Heart left ventricle (tissue), 13 donors: ENCODE data around the gene CPO.

Experiments used
- CTCF ChIP-seq, 12 donors: fragments of 200-600 bp; sonication (generic) in 4 of 12; IDR thresholded peaks; one replicate each; pipeline versions ENCODE4 v1.5.0 to v1.8.0; 2018 to 2022; ENCODE audit warnings: antibody characterized with exemption in 12 of 12, mild to moderate bottlenecking in 5 of 12
- POLR2A ChIP-seq, 2 donors: fragments of 450-650 bp; IDR thresholded peaks; one replicate each; pipeline ENCODE4 v1.6.1; 2017; ENCODE audit warnings: antibody characterized with exemption in 2 of 2, mild to moderate bottlenecking in 2 of 2, moderate library complexity in 2 of 2
- donor health status: ischemic (EF 13 %, LVEDD 7.1; RV severe dilation, severe dysfunction).
- donor health status: DM: no; HTN: yes; CAD: no.
- donor health status: DM: no; HTN: no; CAD: no.
- donor health status: ischemic (EF 25% LVEDD 6.9; RV normal size, moderate dysfunction).
- donor health status: ischemic (EF 25% LVEDD 5.7; RV mildly dilated, moderate dysfunction).
- donor health status: ischemic (EF 35%, LVEDD 5.7; RV mildly dilated, moderate dysfunction).
- donor health status: nonischemic (EF 11% LVEDD 7.7; RV severe dilation, severe dysfunction).
- donor health status: DM: yes; HTN: yes; CAD: no.
- donor health status: PGD.
- donor health status: ischemic (EF 29% LVEDD 5.4; RV normal size, mild dysfunction).
- donor health status: nonischemic (EF 23%, LVEDD 6.1; RV moderate dilation, normal function).

GRCh38 chr2:207014424-207014823 is 75.1 kb downstream of the CPO start:
- TF ChIP-seq POLR2A (IDR thresholded peaks at IDR 0.05), result no peak
- TF ChIP-seq CTCF (IDR thresholded peaks at IDR 0.05), result no peak
